NCI-H1105 treated with DMSO at 0.1 percent for 48 hours (cell line): ENCODE measurements around the gene HLCS.

ENCODE experiments used
- DNase-seq: peaks from one replicate; lab custom pipeline; 2025; lab: John Stamatoyannopoulos, UW

HLCS gene

DNA sequence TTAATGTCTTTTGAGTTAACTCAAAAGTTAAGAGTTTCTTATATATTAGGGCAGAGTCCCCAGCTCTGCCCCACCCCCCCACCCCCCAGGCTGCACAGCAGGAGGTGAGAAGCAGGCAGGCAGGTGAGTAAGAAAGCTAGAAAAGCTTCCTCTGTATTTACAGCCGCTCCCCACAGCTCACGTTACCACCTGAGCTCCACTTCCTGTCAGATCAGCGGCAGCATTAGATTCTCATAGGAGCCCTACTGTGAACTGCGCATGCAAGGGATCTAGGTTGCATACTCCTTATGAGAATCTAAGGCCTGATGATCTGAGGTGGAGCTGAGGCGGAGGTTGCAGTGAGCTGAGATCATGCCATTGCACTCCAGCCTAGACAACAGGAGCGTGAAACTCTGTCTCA, 185.6 kb downstream of the HLCS start:
- no peak for DNase-seq

DNA sequence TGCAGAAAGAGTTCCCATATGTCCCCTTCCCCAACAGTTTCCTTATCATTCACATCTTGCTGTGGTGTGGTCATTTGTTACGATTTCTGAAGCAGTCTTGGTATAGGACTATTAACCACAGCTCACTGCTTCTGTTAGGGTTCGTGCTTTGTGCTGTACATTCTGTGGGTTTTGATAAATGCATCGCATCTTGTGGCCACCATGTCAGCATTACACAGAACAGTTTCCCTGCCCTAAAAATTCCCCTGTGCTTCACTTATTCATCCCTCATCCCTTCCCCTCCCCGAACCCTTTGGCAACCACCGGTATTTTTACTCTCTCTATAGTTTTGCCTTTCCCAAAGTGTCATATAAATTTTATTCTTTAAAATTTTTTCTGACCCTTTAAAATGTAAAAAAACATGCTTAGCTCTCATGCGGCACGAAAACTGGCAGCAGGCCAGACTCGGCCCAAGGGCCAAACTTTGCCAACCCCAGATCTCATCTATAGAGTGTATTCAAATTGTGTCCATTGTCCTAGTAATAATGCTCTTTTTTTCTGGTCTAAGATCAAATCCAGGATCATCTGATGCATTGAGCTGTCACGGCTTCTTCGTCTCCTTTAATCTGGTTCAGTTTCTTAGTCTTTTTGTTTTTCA, 189.4 kb downstream of the HLCS start:
- DNase-seq, result no peak

DNA sequence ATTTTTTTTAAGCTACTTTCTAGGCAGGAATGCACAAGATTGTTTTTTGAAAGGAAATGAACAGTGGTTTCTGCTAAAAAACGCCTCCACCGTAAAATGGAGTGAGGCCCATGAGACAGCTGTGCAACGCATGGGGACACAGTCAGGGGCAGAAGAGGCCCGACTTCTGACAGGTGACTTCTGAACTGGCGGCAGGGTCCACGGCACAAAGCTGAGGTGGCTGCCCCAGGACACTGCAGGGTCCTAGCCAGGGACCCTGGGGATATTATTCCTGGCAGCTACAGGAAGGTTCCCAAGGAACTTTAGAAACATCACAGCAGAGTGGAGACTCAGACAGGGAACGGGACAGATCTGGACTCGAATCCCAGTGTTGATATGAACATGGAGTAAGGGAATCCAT, 192.5 kb downstream of the HLCS start:
- DNase-seq, result no peak

DNA sequence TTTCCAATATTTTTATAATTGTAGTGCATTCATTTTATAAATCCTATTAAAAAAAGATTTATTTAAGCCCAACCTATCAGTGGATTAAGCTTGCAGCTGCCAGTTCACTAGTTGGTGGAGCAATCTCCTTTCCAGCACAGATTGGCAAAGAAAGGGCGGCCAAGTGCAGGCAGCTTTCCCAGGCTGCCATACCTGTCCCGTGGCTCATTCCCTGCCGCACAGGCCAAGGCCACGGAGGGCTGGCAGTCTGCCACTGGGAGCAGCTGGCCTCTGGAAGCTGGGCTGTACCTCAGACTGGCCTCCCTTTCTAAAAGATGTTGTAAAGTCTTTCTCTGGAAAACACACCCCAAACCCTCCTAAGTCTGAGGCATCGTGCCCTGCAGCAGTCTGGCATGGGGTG, 193.4 kb downstream of the HLCS start:
- DNase-seq, result peak; percentile 69

DNA sequence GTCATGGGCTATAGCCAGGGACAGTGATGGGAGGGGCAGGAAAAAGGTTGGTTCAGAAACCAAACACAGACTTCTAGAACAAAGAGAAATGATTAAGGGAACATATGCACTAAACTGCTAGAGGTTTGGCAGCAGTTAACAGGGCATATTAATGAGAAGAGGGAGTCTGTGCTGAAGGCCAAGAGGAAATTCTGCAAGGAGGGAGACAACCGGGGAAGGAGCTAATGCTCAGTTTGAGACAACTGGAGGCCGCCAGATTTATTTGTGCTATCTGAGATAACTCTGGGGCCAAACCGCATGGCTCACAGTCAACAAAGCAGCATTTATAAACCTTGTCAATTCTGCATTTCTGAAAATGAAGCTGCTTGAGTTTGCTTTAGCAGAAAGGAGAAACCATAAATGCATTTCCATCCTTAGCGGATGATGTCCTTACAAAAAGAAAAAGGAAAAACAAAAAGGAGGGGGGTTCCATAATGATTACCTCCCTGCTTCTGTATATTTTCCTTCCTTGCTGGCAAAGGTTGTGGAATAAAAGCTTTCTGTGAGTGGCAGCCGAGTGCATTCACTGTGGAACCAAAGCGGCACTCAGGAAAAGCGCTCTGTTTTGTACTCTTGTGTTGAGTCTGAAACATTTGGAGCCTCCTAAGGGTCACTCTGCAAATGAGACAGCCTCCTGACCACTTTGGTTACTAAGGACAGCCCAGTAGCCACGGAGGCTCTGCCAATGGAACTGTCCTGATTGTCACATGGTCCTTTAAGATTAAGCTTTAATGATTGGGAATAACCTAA, 197.2 kb downstream of the HLCS start:
- DNase-seq, result no peak

DNA sequence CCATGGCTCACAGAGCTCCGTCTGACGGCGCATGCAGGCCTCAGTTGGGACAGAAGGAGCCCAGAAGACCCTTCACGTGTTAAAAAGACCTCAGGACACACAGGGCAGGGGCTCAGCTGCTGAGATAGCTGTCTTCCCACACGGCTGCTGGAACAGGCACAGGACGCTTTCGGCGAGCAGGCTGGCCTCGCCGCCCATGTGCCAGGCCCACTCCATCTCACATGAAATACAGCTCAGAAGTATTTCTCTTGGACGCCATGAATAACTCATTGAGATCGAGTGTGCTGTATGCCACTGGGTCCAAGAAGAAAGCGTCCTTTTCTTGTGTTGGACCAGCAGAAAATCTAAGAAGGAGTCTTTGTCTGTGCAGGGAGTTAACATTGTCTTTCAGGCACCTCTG, 198.0 kb downstream of the HLCS start:
- DNase-seq, result no peak

DNA sequence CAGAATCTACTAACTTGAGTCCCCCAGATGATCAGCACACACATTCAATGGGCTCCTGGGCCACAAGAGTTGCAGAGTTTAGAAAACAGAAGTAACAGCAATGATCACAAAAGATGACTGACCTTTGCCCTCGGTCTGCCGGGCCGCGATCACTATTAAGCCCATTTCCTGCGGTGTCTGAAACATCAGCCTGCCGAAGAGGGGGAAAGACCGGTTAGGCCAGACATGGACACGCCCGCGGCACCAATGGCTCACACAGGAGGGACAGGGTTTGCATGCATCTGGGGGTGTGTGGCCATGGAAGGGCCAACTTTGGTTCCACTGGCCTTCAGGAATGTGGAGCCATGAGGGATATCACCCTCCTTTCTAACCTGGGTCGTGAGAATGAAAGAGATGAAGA, 199.4 kb downstream of the HLCS start:
- no peak for DNase-seq

DNA sequence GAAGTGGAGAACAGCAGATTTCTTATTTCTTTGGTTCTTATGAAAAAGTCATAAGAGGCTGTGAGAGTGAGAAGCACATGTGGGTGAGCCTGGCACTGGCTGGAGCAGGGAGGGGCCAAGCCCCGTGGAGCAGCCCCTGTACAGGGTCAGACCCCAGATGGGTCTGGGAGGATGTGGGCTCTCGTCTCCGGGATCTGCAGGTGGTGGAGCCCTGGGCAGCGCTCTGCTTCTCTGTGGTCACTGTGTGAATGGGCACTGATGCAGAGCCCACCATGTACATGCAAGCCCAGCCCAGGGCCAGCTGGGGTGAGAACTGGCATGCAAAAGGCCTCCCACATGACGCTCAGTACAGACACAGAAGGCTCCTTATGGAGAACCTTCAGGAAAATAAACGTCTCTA, 200.0 kb downstream of the HLCS start:
- DNase-seq, result no peak

DNA sequence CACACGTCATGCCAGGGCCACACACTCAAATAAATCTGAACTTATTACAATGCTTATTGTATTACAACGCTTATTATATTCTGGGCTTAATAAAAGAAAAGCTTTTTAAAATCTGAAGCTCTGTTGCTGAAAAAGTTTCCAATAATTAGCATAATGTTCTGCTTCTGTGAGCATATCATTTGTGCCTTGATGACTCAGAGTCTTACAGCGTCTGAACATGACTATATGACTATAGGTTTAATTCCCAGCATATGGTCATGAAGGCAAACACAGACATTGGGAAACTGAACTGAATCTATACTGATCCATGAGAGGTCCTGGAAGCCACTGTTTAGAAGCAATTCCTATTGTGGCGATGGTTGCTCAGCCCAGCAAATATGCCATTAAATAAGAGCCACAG, 201.2 kb downstream of the HLCS start:
- no peak for DNase-seq

DNA sequence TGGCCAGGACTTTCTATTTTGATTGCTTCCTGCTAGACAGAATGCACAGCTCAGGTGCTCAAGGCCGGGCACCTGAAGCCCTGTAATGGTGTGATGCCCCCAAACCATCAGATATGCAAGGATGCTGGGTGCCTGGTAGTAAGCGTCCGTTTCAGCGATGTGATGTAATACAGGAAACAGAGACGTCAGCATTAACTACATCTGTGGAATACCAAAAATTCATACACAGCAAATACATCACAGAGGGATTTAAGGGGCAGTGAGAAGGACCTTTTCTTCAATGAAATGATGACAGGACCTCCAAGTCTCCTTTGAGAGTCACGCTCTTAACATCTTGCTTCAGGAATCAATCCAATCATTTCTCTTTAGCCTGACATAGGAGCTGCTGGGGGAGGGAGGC, 203.2 kb downstream of the HLCS start:
- no peak for DNase-seq

DNA sequence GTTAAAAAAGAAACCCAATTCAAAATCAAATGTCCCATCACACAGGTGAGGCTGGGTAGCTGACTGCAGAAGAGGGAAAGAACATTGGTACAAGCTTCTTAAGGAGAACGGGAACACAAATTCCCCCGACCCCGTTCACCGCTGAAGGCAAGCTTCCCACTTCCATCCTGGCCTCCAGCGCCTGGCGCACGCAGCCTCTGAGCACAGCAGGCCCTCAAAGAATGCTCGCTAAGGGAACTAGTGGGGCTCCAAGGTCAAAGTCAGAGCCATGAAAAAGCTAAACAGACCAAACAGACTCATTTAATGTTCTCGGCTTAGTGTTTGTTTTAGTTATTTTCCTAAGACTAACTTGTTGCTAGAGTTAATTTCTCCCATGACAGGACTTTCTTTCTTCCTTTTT, 203.8 kb downstream of the HLCS start:
- no peak for DNase-seq

DNA sequence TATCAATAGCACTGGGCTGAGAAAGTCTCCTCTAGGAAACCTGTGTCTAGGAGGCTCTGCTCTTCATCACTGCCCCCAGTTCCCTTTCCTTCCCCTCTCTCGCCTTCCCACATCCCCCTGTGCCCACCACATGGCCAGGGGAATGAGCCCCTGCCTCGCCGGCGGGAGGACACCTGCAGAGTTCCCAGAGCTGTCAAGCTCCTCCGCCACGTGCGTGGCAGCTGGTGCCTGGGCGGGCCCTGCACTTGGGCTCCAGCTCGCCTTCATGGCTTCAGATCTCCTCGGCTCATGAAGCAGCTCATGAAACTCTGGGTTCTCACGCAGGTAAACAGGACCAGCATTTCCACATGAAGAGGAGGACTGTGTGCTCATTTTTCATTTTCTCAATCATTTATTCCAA, 204.8 kb downstream of the HLCS start:
- DNase-seq, result no peak

DNA sequence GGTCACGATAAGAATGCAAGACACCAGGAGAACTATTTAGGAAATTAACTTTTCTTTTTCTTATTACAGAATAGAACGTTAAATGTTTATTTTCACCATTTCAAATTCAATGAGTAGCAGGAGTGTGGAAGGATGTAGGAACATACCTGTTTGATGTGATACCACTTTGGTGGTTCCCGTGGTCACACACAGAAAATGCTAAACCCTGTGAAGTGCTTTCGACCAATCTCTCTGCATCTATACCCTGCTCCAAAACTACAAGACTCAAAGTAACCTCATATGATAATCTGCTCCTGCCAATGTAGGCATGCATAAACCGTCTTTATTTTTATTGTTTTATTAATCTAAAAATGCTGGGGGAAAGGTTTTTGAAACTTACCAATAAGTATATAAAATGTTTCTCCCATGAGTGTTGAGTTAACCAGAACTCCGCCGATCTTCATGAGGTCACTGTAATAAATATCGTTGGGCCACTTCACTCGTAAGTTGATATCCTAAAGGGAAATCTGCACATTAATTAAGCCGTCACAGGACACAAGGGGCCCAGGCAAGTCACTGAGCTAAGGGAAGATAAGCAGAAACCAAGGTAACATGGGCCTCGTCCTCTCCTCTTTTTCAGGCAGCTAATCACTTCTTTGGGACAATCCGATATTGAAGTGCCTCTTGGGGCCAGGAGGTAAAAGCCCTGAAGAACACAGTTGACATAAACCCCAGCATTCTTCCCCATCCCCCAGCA, 207.0 kb downstream of the HLCS start:
- DNase-seq, result no peak

DNA sequence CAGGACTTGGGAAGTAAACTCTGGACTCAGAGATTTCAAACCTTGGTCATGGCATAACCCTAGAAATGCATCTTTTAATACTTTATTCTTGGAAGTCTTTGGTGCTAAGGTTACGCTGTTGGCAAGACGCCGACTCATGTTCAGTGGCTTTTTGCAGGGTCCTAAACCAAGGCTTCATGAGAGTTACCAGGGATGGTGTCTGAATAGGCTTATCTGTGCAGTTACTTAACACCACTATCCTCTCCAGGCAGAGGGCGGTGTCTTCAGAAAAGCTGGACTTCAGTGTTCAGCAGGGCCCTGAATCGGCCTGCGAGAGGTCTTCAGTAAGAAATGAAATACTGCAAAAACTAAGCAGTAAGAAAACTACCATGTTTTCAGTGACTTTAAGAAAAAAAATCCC, 209.3 kb downstream of the HLCS start:
- DNase-seq, result no peak

DNA sequence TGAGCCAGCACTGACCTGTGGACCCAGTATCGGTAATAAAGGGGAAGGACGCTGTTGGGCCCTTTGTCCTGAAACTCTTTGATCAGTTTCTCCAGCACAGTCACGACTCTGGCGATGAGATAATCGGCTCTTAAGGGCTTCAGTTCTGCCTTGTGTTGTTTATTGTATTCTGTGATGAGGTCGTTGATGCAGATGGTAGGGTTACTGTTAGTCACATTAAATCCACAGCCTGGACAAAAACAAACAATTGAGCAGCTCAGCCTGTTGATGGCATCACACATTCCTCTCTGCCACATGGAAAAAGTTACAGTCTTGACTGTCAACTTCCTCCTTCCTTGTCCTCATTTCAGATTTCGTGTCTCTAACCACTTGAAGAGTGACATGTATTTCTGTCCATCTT, 209.9 kb downstream of the HLCS start:
- DNase-seq, result no peak

DNA sequence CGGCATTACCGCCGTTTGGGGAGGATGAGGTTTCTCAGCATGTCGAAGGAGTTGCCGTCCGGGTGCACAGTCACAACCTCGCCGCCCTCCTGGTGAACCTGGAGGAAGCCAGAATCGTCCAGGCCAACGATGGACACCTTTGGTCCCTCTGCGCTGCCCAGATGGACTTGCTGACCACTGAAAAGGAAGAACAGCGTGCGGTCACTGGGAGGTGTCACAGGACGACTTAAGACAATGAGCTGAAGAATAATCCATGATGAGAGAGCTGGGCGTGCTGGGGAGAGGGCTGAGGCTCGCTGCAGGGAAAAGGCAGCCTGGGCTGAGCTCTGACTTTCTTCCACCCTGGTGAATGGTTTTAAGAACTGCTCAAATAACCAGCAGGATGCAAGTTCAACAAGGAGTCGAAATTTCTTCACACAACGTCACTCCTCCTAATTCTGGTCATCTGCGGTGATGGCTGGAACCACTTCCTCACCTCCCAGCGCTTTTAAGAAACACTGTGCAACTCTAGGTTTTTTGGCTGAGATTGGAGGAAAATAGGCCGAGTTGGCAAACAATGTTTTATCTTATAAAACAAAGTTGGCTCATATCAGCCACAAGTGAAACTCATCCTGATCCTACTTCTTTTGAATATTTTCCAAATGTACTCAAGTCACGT, 212.1 kb downstream of the HLCS start:
- DNase-seq, result no peak

DNA sequence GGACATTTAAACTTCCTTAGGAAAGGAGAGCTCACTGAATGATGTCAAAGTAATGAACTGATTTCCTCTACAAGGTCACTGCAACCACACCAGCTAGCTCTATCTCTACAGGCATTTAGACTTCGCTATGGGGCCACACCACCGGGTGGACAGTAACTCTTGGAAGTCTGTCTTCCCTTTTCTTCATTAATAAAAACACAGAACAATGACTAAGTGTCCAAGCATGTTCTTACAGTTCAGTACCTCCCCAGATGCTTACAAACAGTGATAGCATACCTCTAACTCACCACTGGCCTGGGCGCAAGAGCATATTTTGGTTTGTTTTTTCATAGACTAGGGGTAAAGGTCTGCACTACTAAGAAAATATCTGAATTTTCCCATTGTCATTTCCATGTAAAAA, 212.9 kb downstream of the HLCS start:
- DNase-seq, result no peak

DNA sequence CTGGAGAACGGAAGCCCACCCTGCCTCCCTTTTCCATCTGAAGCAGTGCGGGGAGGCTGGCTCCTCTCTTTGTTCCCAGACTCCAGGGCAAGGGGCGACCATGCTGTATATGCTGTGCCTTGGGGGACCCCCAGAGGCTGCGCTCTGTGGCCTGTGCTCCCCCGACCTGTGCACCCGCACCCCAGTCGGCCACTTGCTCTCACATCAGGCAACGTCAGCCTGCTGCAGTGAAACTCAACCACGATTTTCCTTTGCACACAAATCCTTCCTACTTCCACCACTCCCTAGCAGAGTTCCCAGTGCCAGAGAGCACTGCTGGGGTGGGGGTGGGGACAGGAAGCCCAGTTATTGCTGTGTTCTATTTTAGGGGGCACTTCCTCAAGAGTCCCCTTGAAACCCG, 215.1 kb downstream of the HLCS start:
- no peak for DNase-seq

DNA sequence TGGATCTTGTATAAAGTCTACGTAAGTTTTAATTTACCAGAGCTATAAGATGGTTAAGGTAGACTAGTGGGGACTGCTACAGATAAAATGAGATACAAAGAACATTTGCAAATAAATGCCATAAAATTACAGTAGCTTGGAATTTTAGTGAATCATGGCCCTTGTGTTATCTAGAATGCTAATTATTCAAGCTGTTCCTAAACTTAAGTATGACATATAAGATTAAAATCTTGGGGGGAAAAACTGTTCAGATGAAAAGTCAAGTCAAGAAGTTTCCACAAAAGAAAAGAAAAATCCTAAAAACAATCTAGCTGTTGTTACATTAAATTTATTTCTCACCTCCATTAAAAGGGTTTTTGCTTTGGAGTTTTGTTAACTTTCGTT, 215.9 kb downstream of the HLCS start:
- DNase-seq, result no peak

DNA sequence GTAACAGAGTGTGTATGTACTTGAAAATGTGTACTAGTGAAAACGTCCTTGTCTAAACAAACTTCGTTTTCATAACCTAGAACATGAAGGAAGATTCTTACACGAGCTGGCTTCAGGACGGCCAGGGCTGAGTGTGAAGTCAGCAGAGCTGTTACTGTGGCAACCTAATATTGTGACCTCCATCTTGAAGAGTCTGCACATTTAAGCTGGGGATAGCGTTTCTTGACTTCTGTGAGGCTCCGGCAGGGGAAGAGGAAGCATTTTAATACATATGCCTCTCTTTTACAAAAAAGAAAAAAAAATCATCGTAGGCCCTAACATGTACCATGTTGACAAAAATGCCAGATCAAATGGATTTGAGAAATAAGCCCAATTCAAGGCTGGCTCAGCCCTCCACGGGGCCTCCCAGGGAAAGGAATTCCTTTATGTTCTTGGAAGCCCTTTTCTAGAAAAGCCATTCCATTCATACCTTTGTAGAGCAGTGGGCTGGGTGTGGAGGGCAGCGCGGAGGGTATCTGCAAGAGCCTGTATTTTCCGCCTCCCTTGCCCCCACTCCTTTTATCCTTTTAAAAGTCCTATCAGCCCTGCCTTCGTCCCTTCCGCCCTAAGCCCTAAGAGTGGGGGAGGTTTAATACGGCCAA, 216.4 kb downstream of the HLCS start:
- no peak for DNase-seq

DNA sequence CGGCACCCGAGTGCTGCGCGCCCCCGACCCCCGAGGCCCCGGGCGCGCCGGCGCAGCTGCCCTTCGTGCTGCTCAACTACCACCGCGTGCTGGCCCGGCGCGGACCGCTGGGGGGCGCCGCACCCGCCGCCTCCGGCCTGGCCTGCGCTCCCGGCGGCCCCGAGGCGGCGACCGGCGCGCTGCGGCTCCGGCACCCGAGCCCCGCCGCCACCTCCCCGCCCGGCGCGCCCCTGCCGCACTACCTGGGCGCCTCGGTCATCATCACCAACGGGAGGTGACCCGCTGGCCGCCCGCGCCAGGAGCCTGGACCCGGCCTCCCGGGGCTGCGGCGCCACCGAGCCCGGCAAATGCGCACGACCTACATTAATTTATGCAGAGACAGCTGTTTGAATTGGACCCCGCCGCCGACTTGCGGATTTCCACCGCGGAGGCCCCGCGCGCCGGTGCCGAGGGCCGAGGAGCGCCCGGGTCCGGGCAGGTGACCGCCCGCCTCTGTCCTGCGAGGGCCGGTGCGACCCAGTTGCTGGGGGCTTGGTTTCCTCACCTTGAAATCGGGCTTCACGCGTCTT, 218.6 kb downstream of the HLCS start:
- DNase-seq, result peak; percentile 51
